ENCODE data around the gene PDCD1LG2. TPM values are rescaled to one million over a fixed set of nuclear protein-coding genes. Genes with fewer than 3 reads are reported as not detected.

Gene PDCD1LG2
- total RNA-seq, 1 donor from 2014 or later = 3.2 TPM

DNA sequence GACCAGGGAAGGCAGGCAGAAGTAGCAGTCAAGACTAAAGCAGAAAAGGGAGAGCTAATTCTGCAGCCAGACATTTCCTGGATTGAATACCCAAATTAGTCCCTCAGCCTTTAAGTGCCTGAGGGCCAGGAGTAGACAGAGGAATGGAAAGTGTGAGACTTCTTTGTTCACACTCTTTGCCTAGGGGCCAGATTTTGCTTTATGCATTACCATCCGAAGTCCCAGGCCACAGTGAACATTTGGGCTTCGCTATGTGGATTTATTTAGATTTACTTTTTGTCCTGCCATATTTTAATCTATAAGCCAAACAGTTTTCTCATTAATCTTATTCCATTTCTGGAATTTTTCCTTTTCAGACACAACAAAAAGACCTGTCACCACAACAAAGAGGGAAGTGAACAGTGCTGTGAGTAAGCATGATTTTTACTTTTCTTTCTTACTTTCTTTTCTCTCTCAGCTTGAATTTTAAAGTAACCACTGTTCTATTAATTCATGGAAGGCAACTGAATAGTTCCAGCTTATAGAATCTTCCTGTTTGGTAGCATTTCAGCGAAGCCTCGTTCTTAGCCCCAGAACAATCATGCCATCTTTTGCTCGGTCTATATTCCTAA lies 52.6 kb downstream of the PDCD1LG2 start:
- no peak for DNase-seq (ENCODE audit: low read depth)
- no peaks in the 10 kb centered on the region for H3K27me3 ChIP-seq (ENCODE audit: control insufficient read depth, insufficient read depth, low read length)
- no peaks in the 10 kb centered on the region for H3K36me3 ChIP-seq (ENCODE audit: control insufficient read depth, insufficient read depth, low read length)
- H3K4me3 ChIP-seq (ENCODE audit: low read depth, low read length) = no peak overlapping the region
- TF ChIP-seq, protein P1, sequence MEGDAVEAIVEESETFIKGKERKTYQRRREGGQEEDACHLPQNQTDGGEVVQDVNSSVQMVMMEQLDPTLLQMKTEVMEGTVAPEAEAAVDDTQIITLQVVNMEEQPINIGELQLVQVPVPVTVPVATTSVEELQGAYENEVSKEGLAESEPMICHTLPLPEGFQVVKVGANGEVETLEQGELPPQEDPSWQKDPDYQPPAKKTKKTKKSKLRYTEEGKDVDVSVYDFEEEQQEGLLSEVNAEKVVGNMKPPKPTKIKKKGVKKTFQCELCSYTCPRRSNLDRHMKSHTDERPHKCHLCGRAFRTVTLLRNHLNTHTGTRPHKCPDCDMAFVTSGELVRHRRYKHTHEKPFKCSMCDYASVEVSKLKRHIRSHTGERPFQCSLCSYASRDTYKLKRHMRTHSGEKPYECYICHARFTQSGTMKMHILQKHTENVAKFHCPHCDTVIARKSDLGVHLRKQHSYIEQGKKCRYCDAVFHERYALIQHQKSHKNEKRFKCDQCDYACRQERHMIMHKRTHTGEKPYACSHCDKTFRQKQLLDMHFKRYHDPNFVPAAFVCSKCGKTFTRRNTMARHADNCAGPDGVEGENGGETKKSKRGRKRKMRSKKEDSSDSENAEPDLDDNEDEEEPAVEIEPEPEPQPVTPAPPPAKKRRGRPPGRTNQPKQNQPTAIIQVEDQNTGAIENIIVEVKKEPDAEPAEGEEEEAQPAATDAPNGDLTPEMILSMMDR (IDR thresholded peaks at IDR 0.05; ENCODE audit: insufficient read depth, low read length, poor library complexity, severe bottlenecking) = no peak

DNA sequence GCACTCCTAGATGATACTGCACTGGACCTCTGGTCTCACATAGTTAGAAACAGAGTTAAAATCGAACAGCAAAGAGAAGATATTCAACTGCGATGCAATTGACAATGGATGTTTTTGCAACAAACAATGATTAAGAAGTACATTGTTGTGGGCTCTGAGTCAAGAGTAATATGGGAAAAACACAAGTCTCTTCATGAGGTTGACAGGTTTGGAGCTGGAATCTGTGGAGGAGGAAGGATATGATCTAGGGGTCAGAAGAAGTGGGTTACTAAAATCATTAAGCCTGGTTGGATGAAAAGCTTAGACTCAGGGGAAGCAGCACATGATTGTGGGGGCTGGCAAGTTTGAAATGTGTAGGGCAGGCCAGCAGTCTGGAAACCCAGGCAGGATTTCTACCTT lies 53.1 kb downstream of the PDCD1LG2 start:
- TF ChIP-seq, protein P1 (IDR thresholded peaks at IDR 0.05; ENCODE audit: insufficient read depth, low read length, poor library complexity, severe bottlenecking) = no peak
- H3K36me3 ChIP-seq (ENCODE audit: control insufficient read depth, insufficient read depth, low read length) = no peaks in the 10 kb centered on the region
- DNase-seq (ENCODE audit: low read depth) = no peak

DNA sequence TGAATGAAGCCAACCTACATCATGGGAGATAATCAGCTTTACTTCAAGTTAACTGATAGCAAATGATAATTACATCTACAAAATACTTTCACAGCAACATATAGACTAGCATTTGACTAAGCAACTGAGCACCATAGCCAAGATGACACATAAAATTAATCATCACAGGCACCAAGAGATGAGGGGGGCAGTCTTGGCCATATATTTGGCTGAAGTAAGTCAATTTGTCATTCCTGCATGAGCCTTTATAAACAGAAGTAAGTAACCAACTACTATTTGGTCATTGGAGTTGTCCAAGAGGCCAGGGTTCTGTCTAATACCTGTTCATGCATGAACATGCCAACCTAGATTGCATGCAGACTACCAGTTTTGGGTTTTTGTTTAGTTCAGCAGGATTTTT lies 53.6 kb downstream of the PDCD1LG2 start:
- Histone ChIP-seq H3K4me3 (ENCODE audit: low read depth, low read length) (no peak overlapping the region), H3K27me3 (ENCODE audit: control insufficient read depth, insufficient read depth, low read length) (no peaks in the 10 kb centered on the region), H3K36me3 (ENCODE audit: control insufficient read depth, insufficient read depth, low read length) (no peaks in the 10 kb centered on the region)
- TF ChIP-seq, protein P1 (IDR thresholded peaks at IDR 0.05; ENCODE audit: insufficient read depth, low read length, poor library complexity, severe bottlenecking) = no peak
- DNase-seq (ENCODE audit: low read depth) = no peak

More for the DNA sequence above, 53.1 kb downstream of the PDCD1LG2 start:
- Histone ChIP-seq H3K4me3 (ENCODE audit: low read depth, low read length) (no peak overlapping the region), H3K27me3 (ENCODE audit: control insufficient read depth, insufficient read depth, low read length) (no peaks in the 10 kb centered on the region)

DNA sequence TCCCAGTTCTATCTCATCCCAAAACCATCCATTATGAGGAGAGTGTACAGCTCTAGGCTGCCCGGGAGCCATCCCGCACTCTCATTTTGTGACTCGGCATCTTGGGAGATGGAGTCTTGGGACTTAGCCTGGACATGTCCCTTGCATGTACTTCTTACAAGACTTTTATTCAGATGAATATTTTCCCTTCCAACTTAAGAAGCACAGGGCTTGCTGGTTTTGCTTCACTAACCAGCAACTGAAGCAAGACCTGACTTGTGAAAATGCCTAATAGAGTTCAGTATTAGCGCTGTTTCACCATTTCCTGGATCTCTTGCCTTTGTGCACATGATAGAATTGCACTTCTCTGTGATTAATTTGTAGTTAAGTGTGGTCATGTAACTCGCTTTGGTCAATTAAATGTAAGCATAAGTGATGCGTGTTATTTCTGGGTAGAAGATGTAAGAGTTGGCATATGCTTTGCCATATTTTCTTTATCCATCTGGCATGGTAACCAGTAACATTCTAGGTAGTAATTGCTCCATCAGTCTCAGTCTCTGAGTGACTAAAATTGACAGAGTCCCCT lies 55.8 kb downstream of the PDCD1LG2 start:
- TF ChIP-seq, protein P1 (IDR thresholded peaks at IDR 0.05; ENCODE audit: insufficient read depth, low read length, poor library complexity, severe bottlenecking) = no peak
- H3K36me3 ChIP-seq (ENCODE audit: control insufficient read depth, insufficient read depth, low read length) = no peaks in the 10 kb centered on the region
- peak; percentile 72 for DNase-seq (ENCODE audit: low read depth)
- H3K4me3 ChIP-seq (ENCODE audit: low read depth, low read length) = no peak overlapping the region
- no peaks in the 10 kb centered on the region for H3K27me3 ChIP-seq (ENCODE audit: control insufficient read depth, insufficient read depth, low read length)

DNA sequence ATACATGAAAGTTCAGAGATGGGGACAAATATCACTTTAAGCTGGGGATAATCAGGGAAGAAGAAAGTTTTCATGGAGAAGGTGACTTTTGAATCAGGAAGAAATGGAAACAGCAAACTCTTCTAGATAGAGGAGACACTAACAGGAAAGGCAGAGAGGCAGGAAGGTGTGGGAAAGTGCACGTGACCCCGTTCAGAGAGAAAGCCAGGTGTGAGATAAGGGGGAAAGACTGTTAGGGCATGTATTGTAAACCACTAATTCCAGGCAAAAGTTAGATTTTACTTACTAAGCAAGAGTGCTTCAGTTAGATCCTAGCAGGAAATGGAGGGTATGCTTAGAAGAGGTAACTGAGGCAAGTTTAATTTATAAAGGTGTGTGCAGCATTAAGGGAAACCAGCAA lies 58.5 kb downstream of the PDCD1LG2 start:
- H3K36me3 ChIP-seq (ENCODE audit: control insufficient read depth, insufficient read depth, low read length) = no peaks in the 10 kb centered on the region
- TF ChIP-seq, protein P1 (IDR thresholded peaks at IDR 0.05; ENCODE audit: insufficient read depth, low read length, poor library complexity, severe bottlenecking) = no peak
- no peak for DNase-seq (ENCODE audit: low read depth)
- H3K4me3 ChIP-seq (ENCODE audit: low read depth, low read length) = no peak overlapping the region
- H3K27me3 ChIP-seq (ENCODE audit: control insufficient read depth, insufficient read depth, low read length) = no peaks in the 10 kb centered on the region

DNA sequence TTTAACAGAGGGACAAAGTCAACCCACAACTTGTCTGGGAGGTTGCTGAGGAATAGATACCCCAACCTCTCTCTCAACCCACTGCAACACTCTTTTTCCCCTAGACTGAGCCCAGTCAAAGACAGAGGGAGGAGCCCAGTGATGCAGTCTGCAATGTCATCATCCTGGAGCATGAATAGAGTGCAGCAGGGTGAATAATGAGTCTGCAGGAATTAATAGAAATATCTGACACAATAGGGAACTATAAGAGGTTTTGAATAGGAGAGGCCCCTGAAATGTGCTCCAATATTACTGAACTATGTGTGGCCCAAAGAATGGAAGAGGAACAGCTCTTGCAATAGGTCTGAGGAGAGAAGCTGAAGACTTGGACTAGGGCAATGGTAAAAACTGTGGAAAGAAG lies 59.1 kb downstream of the PDCD1LG2 start:
- Histone ChIP-seq H3K36me3 (ENCODE audit: control insufficient read depth, insufficient read depth, low read length) (no peaks in the 10 kb centered on the region), H3K27me3 (ENCODE audit: control insufficient read depth, insufficient read depth, low read length) (no peaks in the 10 kb centered on the region), H3K4me3 (ENCODE audit: low read depth, low read length) (no peak overlapping the region)
- no peak for DNase-seq (ENCODE audit: low read depth)
- TF ChIP-seq, protein P1 (IDR thresholded peaks at IDR 0.05; ENCODE audit: insufficient read depth, low read length, poor library complexity, severe bottlenecking) = no peak

Measured in kidney epithelial cell (primary cell).